ENCODE measurements around the gene GRID1. TPM values are rescaled to one million over a fixed set of nuclear protein-coding genes. Genes with fewer than 3 reads are reported as not detected.

The GRID1 gene
- polyA plus RNA-seq, 1 donor (not counting 4 experiments of a cell fraction or from before 2014, with no cell fraction given) = 0.01 TPM

DNA sequence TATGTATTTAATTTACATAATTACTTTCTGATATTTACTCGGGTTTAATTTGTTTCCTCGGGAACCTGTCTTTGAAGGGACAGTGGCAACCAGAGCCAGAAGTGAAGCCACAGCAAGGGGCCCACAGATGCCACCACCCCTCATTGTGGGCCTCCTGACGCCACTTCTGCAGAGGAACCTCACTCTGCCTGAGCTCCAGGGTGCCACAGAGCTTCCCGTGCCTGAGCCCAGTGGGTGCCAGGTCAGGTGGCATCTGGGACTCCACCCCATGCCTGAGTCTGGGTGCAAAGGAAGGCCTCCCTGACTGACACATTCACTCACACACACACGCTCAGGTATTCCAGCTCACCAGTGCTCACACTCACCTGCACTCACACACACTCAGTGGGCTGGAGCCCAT is 213.7 kb downstream of the GRID1 start:
- Histone ChIP-seq H3K9ac (ENCODE audit: control insufficient read depth, extremely low read depth, insufficient read depth, low read length) (no peak overlapping the region), H3K4me3 (ENCODE audit: control insufficient read depth in 2 of 3, extremely low read depth in 1 of 3, insufficient read depth in 2 of 3, low read depth in 1 of 3, low read length in 3 of 3) (no peak overlapping the region), H3K27me3 (ENCODE audit: control insufficient read depth, extremely low read depth, insufficient read depth, low read length) (no peaks in the 10 kb centered on the region), H3K4me1 (ENCODE audit: control insufficient read depth, extremely low read depth, insufficient read depth, low read length) (no peaks in the 10 kb centered on the region), H3K27ac (ENCODE audit: control insufficient read depth, insufficient read depth, low read length) (no peak overlapping the region), H2AFZ (ENCODE audit: control insufficient read depth, low read length) (no peak overlapping the region), H3K4me2 (ENCODE audit: control insufficient read depth, extremely low read depth, insufficient read depth, low read depth, low read length) (no peak overlapping the region), H3K9me1 (ENCODE audit: control insufficient read depth, extremely low read depth, insufficient read depth, low read length) (no peaks in the 10 kb centered on the region), H4K20me1 (ENCODE audit: control insufficient read depth, extremely low read depth, insufficient read depth, low read length) (no peaks in the 10 kb centered on the region), H3K79me2 (ENCODE audit: control insufficient read depth, insufficient read depth, low read length) (no peaks in the 10 kb centered on the region), H3K9me3 (ENCODE audit: control insufficient read depth, low read depth, low read length) (no peaks in the 10 kb centered on the region), H3K36me3 (ENCODE audit: control insufficient read depth in 2 of 2, extremely low read depth in 1 of 2, insufficient read depth in 2 of 2, low read length in 2 of 2) (no peaks in the 10 kb centered on the region)
- DNase-seq (ENCODE audit: low read depth, low spot score) (no peak), FAIRE-seq (no peak)
- dilution Hi-C loops (cut with MboI; ENCODE audit: extremely low pct_ligation_motif_present, low sequenced_read_pairs) = no loop called here
- TF ChIP-seq, protein P1, sequence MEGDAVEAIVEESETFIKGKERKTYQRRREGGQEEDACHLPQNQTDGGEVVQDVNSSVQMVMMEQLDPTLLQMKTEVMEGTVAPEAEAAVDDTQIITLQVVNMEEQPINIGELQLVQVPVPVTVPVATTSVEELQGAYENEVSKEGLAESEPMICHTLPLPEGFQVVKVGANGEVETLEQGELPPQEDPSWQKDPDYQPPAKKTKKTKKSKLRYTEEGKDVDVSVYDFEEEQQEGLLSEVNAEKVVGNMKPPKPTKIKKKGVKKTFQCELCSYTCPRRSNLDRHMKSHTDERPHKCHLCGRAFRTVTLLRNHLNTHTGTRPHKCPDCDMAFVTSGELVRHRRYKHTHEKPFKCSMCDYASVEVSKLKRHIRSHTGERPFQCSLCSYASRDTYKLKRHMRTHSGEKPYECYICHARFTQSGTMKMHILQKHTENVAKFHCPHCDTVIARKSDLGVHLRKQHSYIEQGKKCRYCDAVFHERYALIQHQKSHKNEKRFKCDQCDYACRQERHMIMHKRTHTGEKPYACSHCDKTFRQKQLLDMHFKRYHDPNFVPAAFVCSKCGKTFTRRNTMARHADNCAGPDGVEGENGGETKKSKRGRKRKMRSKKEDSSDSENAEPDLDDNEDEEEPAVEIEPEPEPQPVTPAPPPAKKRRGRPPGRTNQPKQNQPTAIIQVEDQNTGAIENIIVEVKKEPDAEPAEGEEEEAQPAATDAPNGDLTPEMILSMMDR (optimal IDR thresholded peaks at IDR 0.05 in 1 of 3, IDR thresholded peaks at IDR 0.05 in 1 of 3, conservative IDR thresholded peaks at IDR 0.05 in 1 of 3; ENCODE audit: extremely low read depth in 1 of 3, insufficient read depth in 2 of 3, low read length in 3 of 3) = no peak

DNA sequence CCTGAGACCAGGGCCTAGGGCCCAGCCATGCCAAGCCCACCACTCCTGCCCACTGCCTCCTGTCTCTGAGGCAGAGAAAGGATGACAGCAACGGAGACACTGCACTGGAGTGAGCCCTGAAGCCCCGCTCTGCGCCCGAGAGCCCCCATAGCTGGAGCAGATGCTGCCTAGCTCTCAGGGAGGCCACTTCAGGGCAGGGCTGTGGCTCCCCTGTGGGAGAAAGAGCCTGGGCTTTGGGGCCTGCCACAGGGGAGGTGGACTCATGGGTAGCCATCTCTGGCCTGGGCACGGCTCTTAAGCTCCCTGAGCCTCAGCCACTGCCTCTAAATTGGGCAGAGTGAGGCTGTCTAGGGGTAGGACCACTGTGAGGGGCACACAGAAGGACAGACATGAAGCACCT is 214.2 kb downstream of the GRID1 start:
- dilution Hi-C loops (cut with MboI; ENCODE audit: extremely low pct_ligation_motif_present, low sequenced_read_pairs) = no loop called here
- Histone ChIP-seq H3K9me3 (ENCODE audit: control insufficient read depth, low read depth, low read length) (no peaks in the 10 kb centered on the region), H3K4me1 (ENCODE audit: control insufficient read depth, extremely low read depth, insufficient read depth, low read length) (no peaks in the 10 kb centered on the region), H3K4me3 (ENCODE audit: control insufficient read depth in 2 of 3, extremely low read depth in 1 of 3, insufficient read depth in 2 of 3, low read depth in 1 of 3, low read length in 3 of 3) (no peak overlapping the region), H2AFZ (ENCODE audit: control insufficient read depth, low read length) (no peak overlapping the region), H4K20me1 (ENCODE audit: control insufficient read depth, extremely low read depth, insufficient read depth, low read length) (no peaks in the 10 kb centered on the region), H3K9ac (ENCODE audit: control insufficient read depth, extremely low read depth, insufficient read depth, low read length) (no peak overlapping the region), H3K4me2 (ENCODE audit: control insufficient read depth, extremely low read depth, insufficient read depth, low read depth, low read length) (no peak overlapping the region), H3K27me3 (ENCODE audit: control insufficient read depth, extremely low read depth, insufficient read depth, low read length) (no peaks in the 10 kb centered on the region), H3K9me1 (ENCODE audit: control insufficient read depth, extremely low read depth, insufficient read depth, low read length) (no peaks in the 10 kb centered on the region), H3K79me2 (ENCODE audit: control insufficient read depth, insufficient read depth, low read length) (no peaks in the 10 kb centered on the region), H3K36me3 (ENCODE audit: control insufficient read depth in 2 of 2, extremely low read depth in 1 of 2, insufficient read depth in 2 of 2, low read length in 2 of 2) (no peaks in the 10 kb centered on the region), H3K27ac (ENCODE audit: control insufficient read depth, insufficient read depth, low read length) (no peak overlapping the region)
- TF ChIP-seq, protein P1 (optimal IDR thresholded peaks at IDR 0.05 in 1 of 3, IDR thresholded peaks at IDR 0.05 in 1 of 3, conservative IDR thresholded peaks at IDR 0.05 in 1 of 3; ENCODE audit: extremely low read depth in 1 of 3, insufficient read depth in 2 of 3, low read length in 3 of 3) = no peak
- no peak for TF ChIP-seq EZH2 (IDR thresholded peaks at IDR 0.05; ENCODE audit: low read length)
- no peak for FAIRE-seq
- DNase-seq (ENCODE audit: low read depth, low spot score) = no peak
